ENCODE data around the gene GPR137.

GPR137 gene

GRCh38 chr11:64330888-64331287, 45.2 kb downstream of the GPR137 start:
- H3K4me3 ChIP-seq (ENCODE audit: low read depth, low read length), result no peak overlapping the region
- TF ChIP-seq, protein P1, sequence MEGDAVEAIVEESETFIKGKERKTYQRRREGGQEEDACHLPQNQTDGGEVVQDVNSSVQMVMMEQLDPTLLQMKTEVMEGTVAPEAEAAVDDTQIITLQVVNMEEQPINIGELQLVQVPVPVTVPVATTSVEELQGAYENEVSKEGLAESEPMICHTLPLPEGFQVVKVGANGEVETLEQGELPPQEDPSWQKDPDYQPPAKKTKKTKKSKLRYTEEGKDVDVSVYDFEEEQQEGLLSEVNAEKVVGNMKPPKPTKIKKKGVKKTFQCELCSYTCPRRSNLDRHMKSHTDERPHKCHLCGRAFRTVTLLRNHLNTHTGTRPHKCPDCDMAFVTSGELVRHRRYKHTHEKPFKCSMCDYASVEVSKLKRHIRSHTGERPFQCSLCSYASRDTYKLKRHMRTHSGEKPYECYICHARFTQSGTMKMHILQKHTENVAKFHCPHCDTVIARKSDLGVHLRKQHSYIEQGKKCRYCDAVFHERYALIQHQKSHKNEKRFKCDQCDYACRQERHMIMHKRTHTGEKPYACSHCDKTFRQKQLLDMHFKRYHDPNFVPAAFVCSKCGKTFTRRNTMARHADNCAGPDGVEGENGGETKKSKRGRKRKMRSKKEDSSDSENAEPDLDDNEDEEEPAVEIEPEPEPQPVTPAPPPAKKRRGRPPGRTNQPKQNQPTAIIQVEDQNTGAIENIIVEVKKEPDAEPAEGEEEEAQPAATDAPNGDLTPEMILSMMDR (IDR thresholded peaks at IDR 0.05; ENCODE audit: insufficient read depth, low read depth, low read length, missing control alignments), result no peak
- DNase-seq (ENCODE audit: low read depth), result no peak

DNA sequence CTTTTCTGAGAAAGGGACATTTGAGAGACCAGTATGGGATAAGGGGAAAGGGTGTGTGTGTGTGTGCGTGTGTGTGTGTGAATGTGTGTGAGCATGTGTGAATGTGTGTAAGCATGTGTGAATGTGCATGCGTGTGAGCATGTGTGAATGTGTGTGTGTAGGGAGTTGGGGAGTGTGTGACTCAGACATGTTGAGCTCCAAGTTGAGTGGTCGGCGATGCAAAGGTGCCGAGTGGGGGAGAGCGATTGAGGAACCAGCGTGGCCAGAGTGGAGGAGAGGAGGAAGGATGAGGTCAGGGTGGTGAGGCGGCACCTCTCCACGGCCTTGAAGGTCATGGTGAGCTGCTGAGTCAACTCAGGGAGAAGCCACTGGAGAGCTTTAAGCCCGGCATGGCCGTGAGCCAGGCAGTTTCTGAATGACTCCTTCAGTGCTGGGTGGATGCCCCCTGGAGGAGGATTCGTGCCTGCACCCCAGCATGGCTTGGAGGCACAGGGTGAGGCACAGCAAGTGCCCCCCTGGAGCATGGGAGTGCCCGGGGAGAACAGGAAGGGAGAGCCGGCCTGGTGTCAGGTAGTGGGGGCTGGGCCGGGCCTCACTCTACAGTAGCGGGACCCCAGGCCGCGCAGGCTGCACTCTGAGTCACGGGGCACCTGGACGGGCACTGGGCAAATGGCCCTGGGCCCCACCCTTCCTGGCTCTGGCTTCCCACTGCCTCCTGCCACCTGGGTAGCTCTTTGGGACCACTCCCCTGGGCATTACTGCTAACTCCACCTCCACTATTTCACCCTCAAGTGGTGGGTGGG, 46.1 kb downstream of the GPR137 start:
- DNase-seq (ENCODE audit: low read depth), result peak; percentile 95
- TF ChIP-seq, protein P1 (IDR thresholded peaks at IDR 0.05; ENCODE audit: insufficient read depth, low read depth, low read length, missing control alignments), result peak; percentile 87
- no peak overlapping the region for H3K4me3 ChIP-seq (ENCODE audit: low read depth, low read length)

- TF ChIP-seq, protein P1 (IDR thresholded peaks at IDR 0.05; ENCODE audit: insufficient read depth, low read depth, low read length, missing control alignments), result no peak
- DNase-seq (ENCODE audit: low read depth), result no peak
- no peak overlapping the region for H3K4me3 ChIP-seq (ENCODE audit: low read depth, low read length)
These were observed 47.9 kb downstream of the GPR137 start for GRCh38 chr11:64333556-64333955.

- peak; percentile 94 for DNase-seq (ENCODE audit: low read depth)
- no peak overlapping the region for H3K4me3 ChIP-seq (ENCODE audit: low read depth, low read length)
- TF ChIP-seq, protein P1 (IDR thresholded peaks at IDR 0.05; ENCODE audit: insufficient read depth, low read depth, low read length, missing control alignments), result no peak
These were observed 49.4 kb downstream of the GPR137 start for GRCh38 chr11:64334764-64335735.

- H3K4me3 ChIP-seq (ENCODE audit: low read depth, low read length), result no peak overlapping the region
- DNase-seq (ENCODE audit: low read depth), result no peak
- TF ChIP-seq, protein P1 (IDR thresholded peaks at IDR 0.05; ENCODE audit: insufficient read depth, low read depth, low read length, missing control alignments), result no peak
These were observed 52.0 kb downstream of the GPR137 start for GRCh38 chr11:64337538-64338249.

- TF ChIP-seq, protein P1 (IDR thresholded peaks at IDR 0.05; ENCODE audit: insufficient read depth, low read depth, low read length, missing control alignments), result no peak
- peak overlapping the region; percentile 77 for H3K4me3 ChIP-seq (ENCODE audit: low read depth, low read length)
- DNase-seq (ENCODE audit: low read depth), result no peak
These were observed 53.1 kb downstream of the GPR137 start for GRCh38 chr11:64338716-64339115.

All from GM12865 (cell line).